DND-41 (cell line): ENCODE data around the gene DOCK8.

Experiments
- ATAC-seq: fragments of 200-7000 bp; cut with Tn5 transposase; 3 replicates; pipeline ENCODE4 v1.9.1; 2021; ENCODE audit warnings: low read depth; ENCODE audit not compliant: insufficient read depth
- DNase-seq: peaks from one replicate; pipeline ENCODE4 v3.0.0-alpha.2; 2020
- H2AFZ ChIP-seq: 2 replicates; pipeline ENCODE4 v1.6.0; 2012; ENCODE audit warnings: low read depth, low read length
- H3K27ac ChIP-seq: 2 replicates; pipeline ENCODE4 v1.5.1; 2012; ENCODE audit warnings: low read length, inconsistent platforms
- H3K27me3 ChIP-seq: fragments of 200-600 bp; sonication (generic); 2 replicates; pipeline ENCODE4 v1.6.0; 2012; ENCODE audit warnings: low read length, mild to moderate bottlenecking, inconsistent platforms; ENCODE audit not compliant: insufficient read depth, poor library complexity
- H3K36me3 ChIP-seq: 2 replicates; pipeline ENCODE4 v1.5.1; 2012; ENCODE audit warnings: low read length, inconsistent platforms; ENCODE audit not compliant: insufficient read depth
- H3K4me1 ChIP-seq: 2 replicates; pipeline ENCODE4 v1.5.1; 2012; ENCODE audit warnings: mild to moderate bottlenecking, low read length; ENCODE audit not compliant: insufficient read depth
- H3K4me2 ChIP-seq: 2 replicates; pipeline ENCODE4 v1.6.0; 2012; ENCODE audit warnings: mild to moderate bottlenecking, moderate library complexity, low read length, inconsistent platforms; ENCODE audit not compliant: insufficient read depth
- H3K4me3 ChIP-seq, 2 experiments: fragments of 200-600 bp in 1 of 2; shearing (Covaris generic) in 1 of 2; 2 replicates each; pipeline ENCODE4 v1.5.1; 2012 to 2016; ENCODE audit warnings: inconsistent platforms in 2 of 2, low read length in 2 of 2, mild to moderate bottlenecking in 2 of 2, low read depth in 1 of 2, moderate library complexity in 1 of 2
- H3K79me2 ChIP-seq: 2 replicates; pipeline ENCODE4 v1.6.0; 2012; ENCODE audit warnings: low read length, inconsistent platforms; ENCODE audit not compliant: insufficient read depth
- H3K9ac ChIP-seq: 2 replicates; pipeline ENCODE4 v1.6.0; 2012; ENCODE audit warnings: low read depth, mild to moderate bottlenecking, inconsistent platforms, low read length, moderate library complexity
- H3K9me3 ChIP-seq: 2 replicates; pipeline ENCODE4 v1.5.1; 2012; ENCODE audit warnings: low read length, moderate library complexity, mild to moderate bottlenecking, inconsistent platforms; ENCODE audit not compliant: insufficient read depth, severe bottlenecking
- H4K20me1 ChIP-seq: 2 replicates; pipeline ENCODE4 v1.6.0; 2012; ENCODE audit warnings: low read length; ENCODE audit not compliant: insufficient read depth
- CTCF ChIP-seq: IDR thresholded peaks from 2 replicates; pipeline ENCODE4 v1.5.1; 2012; ENCODE audit warnings: borderline replicate concordance, low read length, moderate library complexity, mild to moderate bottlenecking; ENCODE audit not compliant: poor library complexity, severe bottlenecking; ENCODE audit errors: extremely low read depth
- EZH2 ChIP-seq: IDR thresholded peaks from 3 replicates; pipeline ENCODE4 v1.6.1; 2012; ENCODE audit warnings: borderline replicate concordance, low read depth, mild to moderate bottlenecking, moderate library complexity, low read length, inconsistent platforms; ENCODE audit not compliant: severe bottlenecking

Gene DOCK8

GRCh38 chr9:463455-464171 lies 248.9 kb downstream of the DOCK8 start:
- Histone ChIP-seq H3K9me3 (no peaks in the 10 kb centered on the region), H3K4me1 (no peaks in the 10 kb centered on the region), H3K4me3 (no peak overlapping the region), H3K27ac (no peak overlapping the region), H2AFZ (no peak overlapping the region), H3K79me2 (no peaks in the 10 kb centered on the region), H3K4me2 (no peak overlapping the region), H4K20me1 (no peaks in the 10 kb centered on the region), H3K27me3 (no peaks in the 10 kb centered on the region), H3K9ac (no peak overlapping the region), H3K36me3 (peaks cover 51% of the 10 kb centered on the region)
- no peak for DNase-seq
- no peak for TF ChIP-seq CTCF
- TF ChIP-seq EZH2, result no peak
- no peak for ATAC-seq

- ATAC-seq (no peak), DNase-seq (no peak)
- Histone ChIP-seq H3K4me3 (no peak overlapping the region), H3K36me3 (peaks cover 38% of the 10 kb centered on the region), H3K4me1 (peaks cover 27% of the 10 kb centered on the region), H3K27me3 (no peaks in the 10 kb centered on the region), H2AFZ (no peak overlapping the region), H3K9ac (no peak overlapping the region), H3K4me2 (no peak overlapping the region), H4K20me1 (no peaks in the 10 kb centered on the region), H3K9me3 (no peaks in the 10 kb centered on the region), H3K79me2 (no peaks in the 10 kb centered on the region), H3K27ac (no peak overlapping the region)
- TF ChIP-seq EZH2, result no peak
- no peak for TF ChIP-seq CTCF
Measured at GRCh38 chr9:466747-467146, 252.1 kb downstream of the DOCK8 start.

- Histone ChIP-seq H3K4me2 (peak overlapping the region; percentile 17; the same call in 1 of the 2 replicates), H3K9me3 (no peaks in the 10 kb centered on the region), H3K36me3 (peaks cover 20% of the 10 kb centered on the region), H3K79me2 (no peaks in the 10 kb centered on the region), H3K27ac (peak overlapping the region; percentile 42; the same call in 1 of the 2 replicates), H3K9ac (peak overlapping the region; percentile 70; the same call in 1 of the 2 replicates), H3K4me3 (no peak overlapping the region; a peak in 1 of 4 replicates), H2AFZ (peak overlapping the region; percentile 71), H3K27me3 (no peaks in the 10 kb centered on the region), H3K4me1 (peaks cover 27% of the 10 kb centered on the region), H4K20me1 (no peaks in the 10 kb centered on the region)
- no peak for DNase-seq
- no peak for TF ChIP-seq EZH2
- TF ChIP-seq CTCF, result no peak
- ATAC-seq, result no peak
Measured at GRCh38 chr9:468766-469426, 254.2 kb downstream of the DOCK8 start.
